ENCODE measurements around the gene TYMS.

The TYMS gene

DNA sequence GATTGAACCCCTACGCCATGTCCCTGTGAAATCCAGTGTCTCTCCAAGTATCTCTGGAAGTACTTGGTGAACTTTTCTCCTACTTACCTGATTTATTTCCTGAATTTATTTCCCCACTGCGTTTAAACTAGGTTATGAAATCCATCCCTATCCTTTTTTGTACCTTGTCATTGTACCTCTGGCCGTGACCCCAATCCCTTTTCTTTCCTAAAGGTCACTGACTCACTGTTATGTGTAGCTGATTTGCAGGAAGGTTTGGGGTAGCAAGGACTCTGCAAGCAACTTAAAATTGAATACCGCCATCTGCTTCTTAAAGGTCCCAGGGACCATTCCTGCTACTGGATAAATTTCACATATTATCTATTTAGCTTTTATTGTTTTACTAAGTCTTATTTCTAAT lies 59.5 kb downstream of the TYMS start:
- Histone ChIP-seq H3K36me3 (replicated peaks; ENCODE audit: low read depth, low read length) (no peaks in the 10 kb centered on the region), H3K4me1 (ENCODE audit: low read length) (peaks cover 1% of the 10 kb centered on the region), H3K9ac (ENCODE audit: low read length) (no peak overlapping the region), H3K79me2 (ENCODE audit: low read length) (peaks cover under 1% of the 10 kb centered on the region; the same call in 1 of the 2 replicates), H3K27ac (ENCODE audit: low read length) (no peak overlapping the region), H3K27me3 (ENCODE audit: low read depth, low read length) (no peaks in the 10 kb centered on the region), H3K4me3 (ENCODE audit: low read length) (no peak overlapping the region), H2AFZ (ENCODE audit: low read depth, low read length) (no peak overlapping the region), H3K9me3 (ENCODE audit: insufficient read depth, low read length) (no peaks in the 10 kb centered on the region), H3K4me2 (ENCODE audit: low read length) (no peak overlapping the region), H4K20me1 (ENCODE audit: insufficient read depth, low read length) (no peaks in the 10 kb centered on the region)
- TF ChIP-seq, protein P1, sequence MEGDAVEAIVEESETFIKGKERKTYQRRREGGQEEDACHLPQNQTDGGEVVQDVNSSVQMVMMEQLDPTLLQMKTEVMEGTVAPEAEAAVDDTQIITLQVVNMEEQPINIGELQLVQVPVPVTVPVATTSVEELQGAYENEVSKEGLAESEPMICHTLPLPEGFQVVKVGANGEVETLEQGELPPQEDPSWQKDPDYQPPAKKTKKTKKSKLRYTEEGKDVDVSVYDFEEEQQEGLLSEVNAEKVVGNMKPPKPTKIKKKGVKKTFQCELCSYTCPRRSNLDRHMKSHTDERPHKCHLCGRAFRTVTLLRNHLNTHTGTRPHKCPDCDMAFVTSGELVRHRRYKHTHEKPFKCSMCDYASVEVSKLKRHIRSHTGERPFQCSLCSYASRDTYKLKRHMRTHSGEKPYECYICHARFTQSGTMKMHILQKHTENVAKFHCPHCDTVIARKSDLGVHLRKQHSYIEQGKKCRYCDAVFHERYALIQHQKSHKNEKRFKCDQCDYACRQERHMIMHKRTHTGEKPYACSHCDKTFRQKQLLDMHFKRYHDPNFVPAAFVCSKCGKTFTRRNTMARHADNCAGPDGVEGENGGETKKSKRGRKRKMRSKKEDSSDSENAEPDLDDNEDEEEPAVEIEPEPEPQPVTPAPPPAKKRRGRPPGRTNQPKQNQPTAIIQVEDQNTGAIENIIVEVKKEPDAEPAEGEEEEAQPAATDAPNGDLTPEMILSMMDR (IDR thresholded peaks at IDR 0.05; ENCODE audit: low read depth, low read length), result no peak
- TF ChIP-seq EZH2phosphoT487 (IDR thresholded peaks at IDR 0.05; ENCODE audit: low read depth), result no peak

Measured in OCI-LY3 (cell line).